Fibroblast of lung (primary cell): Measurements from ENCODE around the gene KHDC1L.

Source experiments
- CTCF ChIP-seq, 2 donors: IDR thresholded peaks in 1 of 2; conservative IDR thresholded peaks in 1 of 2; 1 replicate in 1 of 2; 2 replicates in 1 of 2; pipeline ENCODE4 v1.5.1; 2011 to 2012; ENCODE audit warnings: low read length in 2 of 2, control low read depth in 1 of 2, inconsistent platforms in 1 of 2, low read depth in 1 of 2, mild to moderate bottlenecking in 1 of 2
- EZH2 ChIP-seq: IDR thresholded peaks from 2 replicates; pipeline ENCODE4 v1.5.1; 2012; ENCODE audit warnings: low read length, control low read depth, mild to moderate bottlenecking; ENCODE audit errors: missing control alignments

- TF ChIP-seq CTCF (conservative IDR thresholded peaks at IDR 0.05 in 1 of 2, IDR thresholded peaks at IDR 0.05 in 1 of 2; ENCODE audit: low read depth in 1 of 2, low read length in 2 of 2) (no peak), EZH2 (no peak)
Measured at GRCh38 chr6:73204252-73204651, 21.0 kb downstream of the KHDC1L start.
